HUES6 (cell line): ENCODE results near the gene AMN.

Source experiments
- H3K27ac ChIP-seq: 2 replicates; pipeline ENCODE4 v1.7.0; 2013; ENCODE audit warnings: low read depth, mild to moderate bottlenecking, low read length, inconsistent platforms
- H3K27me3 ChIP-seq: 2 replicates; pipeline ENCODE4 v1.6.1; 2013; ENCODE audit warnings: low read length; ENCODE audit not compliant: control insufficient read depth, insufficient read depth
- H3K36me3 ChIP-seq: 2 replicates; pipeline ENCODE4 v1.6.1; 2013; ENCODE audit warnings: low read length; ENCODE audit not compliant: control insufficient read depth, insufficient read depth
- H3K4me1 ChIP-seq: 2 replicates; pipeline ENCODE4 v1.6.1; 2013; ENCODE audit warnings: low read length; ENCODE audit not compliant: control insufficient read depth, insufficient read depth
- H3K4me3 ChIP-seq: 2 replicates; pipeline ENCODE4 v1.5.1; 2013; ENCODE audit warnings: low read depth, low read length
- H3K9ac ChIP-seq: one replicate; pipeline ENCODE4 v1.6.1; 2013; ENCODE audit warnings: mild to moderate bottlenecking, low read length
- H3K9me3 ChIP-seq: 2 replicates; pipeline ENCODE4 v1.6.1; 2013; ENCODE audit warnings: low read depth, low read length; ENCODE audit not compliant: control insufficient read depth, insufficient read depth

The AMN gene

DNA sequence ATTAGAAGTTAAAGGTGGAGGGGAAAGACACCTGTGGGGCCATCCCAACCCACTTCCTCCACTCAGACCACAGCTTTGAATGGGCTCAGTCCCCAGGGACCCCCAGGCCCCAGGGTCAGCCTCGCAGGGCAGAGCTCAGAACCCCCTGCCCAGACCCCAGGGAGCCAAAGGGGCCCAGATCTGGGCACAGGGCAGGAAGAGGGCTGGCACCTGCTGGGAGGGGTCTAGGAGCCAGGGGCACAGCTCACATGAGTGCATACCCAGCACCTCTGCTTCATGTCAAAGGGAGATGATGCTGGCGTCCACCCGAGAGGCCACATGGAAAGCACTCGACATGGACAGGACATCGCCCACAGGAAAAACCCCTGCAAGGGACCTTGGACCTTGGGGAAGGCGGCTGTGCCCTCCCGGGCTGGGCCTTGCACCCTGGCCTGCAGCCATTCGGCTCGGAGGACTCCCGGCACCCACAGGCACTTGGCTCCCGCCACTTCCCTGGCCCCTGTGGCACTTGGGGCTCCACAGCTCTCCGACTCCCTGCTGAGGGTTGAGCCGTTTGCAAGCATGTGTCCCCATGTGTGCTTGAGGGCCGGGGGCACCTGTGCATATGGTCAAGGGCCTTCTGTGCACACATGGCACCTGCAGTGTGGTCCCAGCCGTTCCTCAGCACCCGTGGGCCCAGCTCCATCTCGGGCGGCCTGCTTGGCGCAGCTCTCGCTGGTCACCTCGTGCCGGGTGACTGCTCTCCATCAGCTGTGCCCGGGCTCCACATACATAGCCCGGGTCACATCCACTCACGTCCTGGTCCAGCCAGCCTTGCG lies 7.8 kb upstream of the AMN start:
- no peaks in the 10 kb centered on the region for H3K27me3 ChIP-seq
- no peak overlapping the region for H3K9ac ChIP-seq
- no peak overlapping the region for H3K27ac ChIP-seq
- H3K4me1 ChIP-seq, result no peaks in the 10 kb centered on the region; the same call in 1 of the 2 replicates
- no peaks in the 10 kb centered on the region; the same call in 1 of the 2 replicates for H3K36me3 ChIP-seq
- no peak overlapping the region for H3K4me3 ChIP-seq
- H3K9me3 ChIP-seq, result no peaks in the 10 kb centered on the region

DNA sequence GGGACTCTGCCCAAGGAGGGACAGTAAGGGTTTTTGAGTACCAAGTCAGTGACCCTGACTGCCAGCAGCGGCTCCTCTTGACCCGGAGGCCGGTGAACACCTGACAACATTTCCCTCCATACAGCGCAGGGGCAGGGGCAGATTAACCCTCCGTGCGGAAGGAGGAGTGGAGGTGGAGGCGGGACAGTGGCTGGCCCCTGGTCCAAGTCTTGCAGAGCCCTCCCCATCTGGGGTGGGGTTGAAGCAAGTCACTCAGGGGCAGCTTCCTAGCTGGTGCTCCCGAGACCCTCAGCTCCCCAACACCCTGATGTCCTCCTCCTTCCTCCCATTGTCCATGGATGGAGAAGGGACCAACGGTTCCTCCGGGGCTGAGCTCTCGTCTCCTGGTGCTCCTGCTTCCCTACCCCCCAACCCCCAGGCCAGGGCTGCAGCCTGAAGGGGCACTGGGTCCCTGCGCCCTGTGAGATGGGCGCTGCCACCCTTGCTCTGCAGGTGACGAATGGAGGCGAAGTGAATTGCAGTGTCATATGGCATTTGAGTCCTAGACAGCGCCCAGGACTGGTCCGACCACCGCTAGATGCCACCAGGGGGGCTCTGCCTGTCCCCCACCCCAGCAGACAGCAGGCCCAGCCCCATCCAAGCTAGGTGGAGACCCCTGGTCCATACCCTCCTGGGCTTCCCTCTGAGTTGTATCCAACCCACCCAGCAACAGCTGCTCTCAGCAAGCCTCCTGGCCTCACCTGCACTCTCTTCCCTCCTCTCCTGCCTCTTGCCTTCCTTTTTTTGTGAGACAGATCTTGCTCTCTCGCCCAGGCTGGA lies 7.0 kb upstream of the AMN start:
- H3K27ac ChIP-seq, result no peak overlapping the region
- H3K9me3 ChIP-seq, result no peaks in the 10 kb centered on the region

GRCh38 chr14:102916347-102917055 lies 6.0 kb upstream of the AMN start:
- H3K27me3 ChIP-seq, result peaks cover 15% of the 10 kb centered on the region
- no peaks in the 10 kb centered on the region; the same call in 1 of the 2 replicates for H3K36me3 ChIP-seq
- no peak overlapping the region for H3K9ac ChIP-seq
- H3K4me1 ChIP-seq, result no peaks in the 10 kb centered on the region; the same call in 1 of the 2 replicates
- H3K27ac ChIP-seq, result no peak overlapping the region
- H3K4me3 ChIP-seq, result no peak overlapping the region
- no peaks in the 10 kb centered on the region for H3K9me3 ChIP-seq

More for the DNA sequence above, 7.0 kb upstream of the AMN start:
- Histone ChIP-seq H3K9ac (no peak overlapping the region), H3K4me1 (no peaks in the 10 kb centered on the region; the same call in 1 of the 2 replicates), H3K4me3 (no peak overlapping the region), H3K36me3 (no peaks in the 10 kb centered on the region; the same call in 1 of the 2 replicates), H3K27me3 (peaks cover 5% of the 10 kb centered on the region; the same call in 1 of the 2 replicates)

GRCh38 chr14:102917056-102917385 lies 5.4 kb upstream of the AMN start:
- Histone ChIP-seq H3K36me3 (no peaks in the 10 kb centered on the region), H3K4me3 (no peak overlapping the region), H3K9ac (no peak overlapping the region), H3K9me3 (no peaks in the 10 kb centered on the region), H3K4me1 (no peaks in the 10 kb centered on the region; the same call in 1 of the 2 replicates), H3K27ac (no peak overlapping the region), H3K27me3 (peaks cover 20% of the 10 kb centered on the region)

GRCh38 chr14:102917469-102918211 lies 4.8 kb upstream of the AMN start:
- Histone ChIP-seq H3K27ac (no peak overlapping the region), H3K36me3 (no peaks in the 10 kb centered on the region), H3K27me3 (peaks cover 26% of the 10 kb centered on the region), H3K9ac (no peak overlapping the region), H3K4me1 (no peaks in the 10 kb centered on the region; the same call in 1 of the 2 replicates), H3K4me3 (no peak overlapping the region), H3K9me3 (no peaks in the 10 kb centered on the region)

GRCh38 chr14:102918438-102918837 lies 4.0 kb upstream of the AMN start:
- Histone ChIP-seq H3K9me3 (no peaks in the 10 kb centered on the region), H3K27me3 (peaks cover 34% of the 10 kb centered on the region), H3K36me3 (no peaks in the 10 kb centered on the region), H3K4me1 (no peaks in the 10 kb centered on the region; the same call in 1 of the 2 replicates), H3K27ac (no peak overlapping the region), H3K4me3 (no peak overlapping the region), H3K9ac (no peak overlapping the region)

DNA sequence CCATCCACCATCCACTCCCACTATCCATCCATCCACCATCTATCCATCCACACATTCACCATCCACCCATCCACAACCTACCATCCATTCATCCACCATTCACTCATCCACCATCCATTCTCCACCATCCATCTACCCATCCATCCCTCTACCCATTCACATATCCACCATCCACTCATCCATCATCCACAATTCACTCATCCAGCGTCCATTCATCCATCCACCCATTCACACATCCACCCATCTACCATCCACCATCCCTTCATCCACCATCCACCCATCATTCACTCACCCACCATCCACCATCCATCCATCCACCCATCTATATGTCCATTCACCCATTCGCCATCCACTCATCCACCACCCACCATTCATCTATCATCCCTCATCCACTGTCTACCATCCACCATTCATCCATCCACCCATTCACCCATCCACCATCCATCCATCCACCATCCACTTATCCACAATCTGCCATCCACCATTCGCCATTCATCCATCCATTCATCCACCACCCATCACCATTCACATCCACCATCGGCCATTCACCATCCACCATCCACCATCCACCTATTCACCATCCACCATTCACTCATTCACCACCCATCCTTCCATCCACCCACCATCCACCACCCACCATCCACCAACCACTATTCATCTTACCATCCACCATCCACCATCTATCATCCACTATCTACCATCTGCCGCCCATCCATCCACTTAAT lies 2.0 kb upstream of the AMN start:
- H3K4me1 ChIP-seq, result peaks cover 10% of the 10 kb centered on the region; the same call in 1 of the 2 replicates
- no peak overlapping the region for H3K4me3 ChIP-seq
- H3K36me3 ChIP-seq, result no peaks in the 10 kb centered on the region
- H3K9ac ChIP-seq, result no peak overlapping the region
- H3K9me3 ChIP-seq, result no peaks in the 10 kb centered on the region
- H3K27ac ChIP-seq, result no peak overlapping the region
- peaks cover 54% of the 10 kb centered on the region for H3K27me3 ChIP-seq

- Histone ChIP-seq H3K9ac (no peak overlapping the region), H3K36me3 (no peaks in the 10 kb centered on the region), H3K9me3 (no peaks in the 10 kb centered on the region), H3K4me1 (peaks cover 13% of the 10 kb centered on the region), H3K4me3 (no peak overlapping the region), H3K27me3 (peaks cover 59% of the 10 kb centered on the region), H3K27ac (no peak overlapping the region)
Observed at GRCh38 chr14:102920998-102921304, 1.5 kb upstream of the AMN start.

GRCh38 chr14:102923201-102923924 lies 900 bp downstream of the AMN start:
- peaks cover 21% of the 10 kb centered on the region for H3K4me1 ChIP-seq
- peaks cover 83% of the 10 kb centered on the region for H3K27me3 ChIP-seq
- no peak overlapping the region for H3K9ac ChIP-seq
- peak overlapping the region; percentile 65 for H3K4me3 ChIP-seq
- no peaks in the 10 kb centered on the region for H3K36me3 ChIP-seq
- no peak overlapping the region for H3K27ac ChIP-seq
- no peaks in the 10 kb centered on the region for H3K9me3 ChIP-seq
